WERI-Rb-1 (cell line): ENCODE measurements around the gene SESN2.

Source experiments
- DNase-seq: peaks from one replicate; pipeline ENCODE4 v3.0.0-alpha.2; 2020
- H3K27ac ChIP-seq: fragments of 250-450 bp; sonication (Bioruptor Pico); 2 replicates; pipeline ENCODE4 v1.5.1; 2020; ENCODE audit warnings: mild to moderate bottlenecking, moderate library complexity
- H3K27me3 ChIP-seq: fragments of 250-450 bp; sonication (Bioruptor Pico); 2 replicates; pipeline ENCODE4 v1.5.1; 2021; ENCODE audit warnings: mild to moderate bottlenecking, low read depth, moderate library complexity; ENCODE audit not compliant: insufficient read depth, severe bottlenecking
- H3K36me3 ChIP-seq: fragments of 250-450 bp; sonication (Bioruptor Pico); 2 replicates; pipeline ENCODE4 v1.5.1; 2020; ENCODE audit warnings: mild to moderate bottlenecking, moderate library complexity
- H3K4me3 ChIP-seq: 2 replicates; pipeline ENCODE4 v1.5.1; 2011; ENCODE audit warnings: low read depth, mild to moderate bottlenecking, control low read depth, low read length
- H3K9me3 ChIP-seq: fragments of 250-450 bp; sonication (Bioruptor Pico); 2 replicates; pipeline ENCODE4 v1.5.1; 2021; ENCODE audit warnings: mild to moderate bottlenecking, moderate library complexity; ENCODE audit not compliant: severe bottlenecking
- TF ChIP-seq, protein P1 (sequence below): IDR thresholded peaks from 2 replicates; pipeline ENCODE4 v1.5.1; 2011; ENCODE audit warnings: low read depth, mild to moderate bottlenecking, control low read depth, inconsistent platforms, low read length

Gene SESN2

DNA sequence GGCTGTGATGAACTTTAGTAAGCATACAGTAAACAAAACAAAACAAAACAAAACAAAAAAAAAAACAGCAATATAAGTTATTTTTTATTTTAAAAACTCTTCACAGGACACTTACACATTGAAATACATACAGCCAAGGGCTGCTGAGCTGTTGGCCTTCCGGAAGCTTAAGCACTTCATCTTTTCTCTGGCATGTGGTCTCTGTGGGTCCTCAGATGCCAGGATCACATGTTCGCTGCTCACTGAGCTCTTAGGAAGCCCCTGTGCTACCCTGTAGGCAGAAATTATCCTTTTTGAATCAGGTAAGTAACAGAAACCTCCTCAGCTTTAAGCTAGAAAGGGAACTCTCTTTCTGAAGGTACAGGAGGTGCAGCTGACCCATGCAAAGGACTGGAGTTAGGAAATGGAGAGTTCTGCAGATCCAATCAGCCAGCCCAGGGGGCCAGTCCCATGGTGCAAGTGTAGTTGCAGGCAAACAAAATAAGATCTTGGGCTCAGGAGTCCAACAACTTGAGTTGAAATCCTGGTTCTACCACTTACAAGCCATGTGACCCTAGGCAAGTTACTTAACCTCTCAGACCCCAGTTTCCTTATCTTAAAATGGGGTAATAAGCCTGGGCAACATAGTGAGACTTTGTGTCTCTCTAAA lies 47.1 kb downstream of the SESN2 start:
- DNase-seq = no peak
- Histone ChIP-seq H3K27ac (no peak overlapping the region), H3K4me3 (no peak overlapping the region), H3K36me3 (no peaks in the 10 kb centered on the region), H3K9me3 (peaks cover 6% of the 10 kb centered on the region), H3K27me3 (peaks cover 4% of the 10 kb centered on the region)
- TF ChIP-seq, protein P1, sequence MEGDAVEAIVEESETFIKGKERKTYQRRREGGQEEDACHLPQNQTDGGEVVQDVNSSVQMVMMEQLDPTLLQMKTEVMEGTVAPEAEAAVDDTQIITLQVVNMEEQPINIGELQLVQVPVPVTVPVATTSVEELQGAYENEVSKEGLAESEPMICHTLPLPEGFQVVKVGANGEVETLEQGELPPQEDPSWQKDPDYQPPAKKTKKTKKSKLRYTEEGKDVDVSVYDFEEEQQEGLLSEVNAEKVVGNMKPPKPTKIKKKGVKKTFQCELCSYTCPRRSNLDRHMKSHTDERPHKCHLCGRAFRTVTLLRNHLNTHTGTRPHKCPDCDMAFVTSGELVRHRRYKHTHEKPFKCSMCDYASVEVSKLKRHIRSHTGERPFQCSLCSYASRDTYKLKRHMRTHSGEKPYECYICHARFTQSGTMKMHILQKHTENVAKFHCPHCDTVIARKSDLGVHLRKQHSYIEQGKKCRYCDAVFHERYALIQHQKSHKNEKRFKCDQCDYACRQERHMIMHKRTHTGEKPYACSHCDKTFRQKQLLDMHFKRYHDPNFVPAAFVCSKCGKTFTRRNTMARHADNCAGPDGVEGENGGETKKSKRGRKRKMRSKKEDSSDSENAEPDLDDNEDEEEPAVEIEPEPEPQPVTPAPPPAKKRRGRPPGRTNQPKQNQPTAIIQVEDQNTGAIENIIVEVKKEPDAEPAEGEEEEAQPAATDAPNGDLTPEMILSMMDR = no peak

DNA sequence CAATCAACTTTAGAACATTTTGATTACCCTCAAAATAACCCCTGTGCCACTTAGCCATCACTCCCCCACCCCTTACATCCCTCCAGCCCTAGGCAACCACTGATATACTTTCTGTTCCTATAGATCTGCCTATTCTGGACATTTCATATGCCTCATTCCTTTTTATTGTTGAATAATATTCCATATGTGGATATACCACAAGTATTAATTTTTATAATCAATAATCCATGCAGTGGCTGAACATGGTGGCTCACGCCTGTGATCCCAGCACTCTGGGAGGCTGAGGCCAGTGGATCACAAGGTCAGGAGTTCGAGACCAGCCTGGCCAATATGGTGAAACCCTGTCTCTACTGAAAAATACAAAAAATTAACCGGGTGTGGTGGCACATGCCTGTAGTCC lies 49.4 kb downstream of the SESN2 start:
- H3K4me3 ChIP-seq = no peak overlapping the region
- H3K27ac ChIP-seq = no peak overlapping the region
- no peaks in the 10 kb centered on the region for H3K36me3 ChIP-seq
- no peak for DNase-seq
- peaks cover 6% of the 10 kb centered on the region for H3K9me3 ChIP-seq
- TF ChIP-seq, protein P1 = no peak
- H3K27me3 ChIP-seq = peaks cover 4% of the 10 kb centered on the region

DNA sequence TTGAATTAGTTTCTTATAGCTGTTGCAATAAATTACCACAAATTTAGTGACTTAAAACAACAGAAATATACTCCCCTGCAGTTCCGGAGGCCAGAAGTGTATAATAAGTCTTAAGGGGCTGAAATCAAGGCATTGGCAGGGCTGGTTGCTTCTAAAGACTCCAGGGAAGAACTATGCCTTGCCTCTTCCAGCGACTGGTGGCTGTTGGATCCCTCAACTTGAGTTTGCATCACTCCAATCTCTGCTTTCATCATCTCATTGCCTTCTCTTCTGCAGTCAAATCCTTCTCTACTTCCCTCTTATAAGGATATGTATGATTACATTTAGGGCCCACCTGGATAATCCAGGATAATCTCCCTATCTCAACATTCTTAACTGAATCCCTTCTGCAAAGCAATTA lies 50.4 kb downstream of the SESN2 start:
- DNase-seq = no peak
- Histone ChIP-seq H3K4me3 (no peak overlapping the region), H3K36me3 (no peaks in the 10 kb centered on the region), H3K27me3 (peaks cover 4% of the 10 kb centered on the region), H3K27ac (no peak overlapping the region), H3K9me3 (peaks cover 6% of the 10 kb centered on the region)
- TF ChIP-seq, protein P1 = no peak

DNA sequence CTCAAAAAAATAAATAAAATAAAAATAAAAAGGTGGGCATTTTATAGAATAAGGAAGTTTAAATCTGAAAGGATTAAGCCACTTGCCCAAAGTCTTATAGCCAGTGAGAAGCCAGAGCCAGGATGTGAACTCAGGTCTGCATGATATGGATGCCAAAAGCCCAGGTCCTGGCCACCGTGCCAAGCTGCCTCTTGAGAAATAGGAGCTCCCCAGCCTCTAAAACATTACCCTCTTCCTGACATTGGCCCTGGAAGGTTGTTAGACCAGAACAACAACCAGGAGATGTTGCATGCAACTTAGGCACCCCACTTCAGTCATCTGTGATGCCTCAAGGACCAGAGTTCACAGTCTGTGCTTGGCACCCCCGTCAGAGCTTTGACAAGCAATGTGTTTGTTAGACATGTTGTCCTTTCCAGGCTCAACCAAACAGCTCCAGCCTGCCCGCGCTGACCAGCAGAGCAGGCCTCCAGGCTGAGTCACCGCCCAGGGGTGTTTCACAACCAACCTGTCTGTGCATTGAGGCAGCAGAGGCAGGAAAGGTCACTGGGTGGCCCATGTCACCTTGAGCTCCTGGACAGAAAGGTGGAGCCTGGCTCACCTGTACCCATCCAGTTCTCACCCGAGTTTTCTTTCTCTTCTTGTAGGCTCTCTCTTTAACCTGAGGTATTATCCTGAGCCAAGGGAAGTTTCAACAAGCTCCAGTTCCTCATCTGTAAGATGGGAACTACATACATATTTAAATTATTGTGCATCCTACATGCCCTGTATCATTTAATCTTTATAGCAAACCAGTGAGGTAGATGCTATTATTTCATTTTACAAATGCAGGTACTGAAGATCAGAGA lies 54.6 kb downstream of the SESN2 start:
- no peak overlapping the region for H3K4me3 ChIP-seq
- no peak for DNase-seq
- TF ChIP-seq, protein P1 = no peak
- no peak overlapping the region for H3K27ac ChIP-seq
- H3K36me3 ChIP-seq = no peaks in the 10 kb centered on the region
- peaks cover under 1% of the 10 kb centered on the region for H3K27me3 ChIP-seq
- peaks cover under 1% of the 10 kb centered on the region for H3K9me3 ChIP-seq

DNA sequence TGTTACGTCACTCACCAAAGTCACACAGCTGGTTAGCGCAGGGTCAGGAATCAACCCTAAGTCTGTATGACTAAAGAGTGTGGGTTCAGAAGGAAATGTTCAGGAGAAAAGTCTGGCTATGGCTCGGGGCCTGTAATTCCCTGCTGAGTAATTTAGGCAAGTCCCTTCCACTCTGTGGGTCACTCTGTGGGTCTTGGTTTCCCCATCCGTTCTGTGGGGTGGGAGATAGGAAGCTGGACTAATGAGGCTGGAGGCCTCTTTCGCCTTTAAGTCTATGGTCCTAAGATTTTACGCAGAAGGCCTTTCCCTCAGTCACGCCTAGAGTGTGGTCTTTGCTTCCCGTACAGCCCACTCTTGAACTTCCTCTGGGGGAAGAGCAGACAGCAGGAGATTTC lies 55.2 kb downstream of the SESN2 start:
- H3K27ac ChIP-seq = no peak overlapping the region
- no peak for DNase-seq
- TF ChIP-seq, protein P1 = no peak
- H3K9me3 ChIP-seq = no peaks in the 10 kb centered on the region
- no peaks in the 10 kb centered on the region for H3K36me3 ChIP-seq
- H3K27me3 ChIP-seq = no peaks in the 10 kb centered on the region
- no peak overlapping the region for H3K4me3 ChIP-seq
